SK-N-SH (cell line): ENCODE measurements around the gene ASAP3. TPM values are rescaled to one million over a fixed set of nuclear protein-coding genes. Genes with fewer than 3 reads are reported as not detected.
A peak's percentile ranks its signal among the peaks of the same experiment; 100 is the strongest.

ENCODE experiments used
- CTCF ChIA-PET: fragments of 300-600, 350-600 bp; formaldehyde crosslinking; extraction: SDS; loops from one replicate; lab custom pipeline; 2021; lab: Yijun Ruan, JAX
- POLR2A ChIA-PET: fragments of 350-600 bp; sonication (Branson Sonifier 250); formaldehyde crosslinking; extraction: SDS; loops from one replicate; lab custom pipeline; 2020; ENCODE audit warnings: antibody characterized with exemption, inconsistent platforms; lab: Yijun Ruan, JAX
- DNase-seq: peaks from one replicate; pipeline ENCODE4 v3.0.0; 2012
- H2AFZ ChIP-seq: fragments of 200-600 bp; sonication (generic); 2 replicates; pipeline ENCODE4 v1.8.1; 2016; ENCODE audit warnings: antibody characterized with exemption, mild to moderate bottlenecking, low read depth
- H3F3A ChIP-seq: fragments of 200-600 bp; sonication (generic); replicated peaks from 2 replicates; pipeline ENCODE3; 2016; ENCODE audit warnings: antibody characterized with exemption, mild to moderate bottlenecking; ENCODE audit not compliant: insufficient read depth
- H3K27ac ChIP-seq, 2 experiments: fragments of 200-500 bp in 1 of 2; fragments of 200-600 bp in 1 of 2; sonication (Bioruptor generic) in 1 of 2; sonication (generic), shearing (Covaris generic) in 1 of 2; 2 replicates each; pipeline versions ENCODE4 v1.5.1 to v1.6.1; 2014 to 2016; ENCODE audit warnings: low read depth in 2 of 2, inconsistent platforms in 1 of 2, low read length in 1 of 2, mild to moderate bottlenecking in 1 of 2, mixed read lengths in 1 of 2
- H3K27me3 ChIP-seq: fragments of 200-600 bp; sonication (generic), shearing (Covaris generic); 2 replicates; pipeline ENCODE4 v1.6.1; 2016; ENCODE audit warnings: mixed run types; ENCODE audit not compliant: insufficient read depth
- H3K36me3 ChIP-seq, 2 experiments: fragments of 200-500 bp in 1 of 2; fragments of 200-600 bp in 1 of 2; sonication (Bioruptor generic) in 1 of 2; sonication (generic) in 1 of 2; replicated peaks in 1 of 2; 2 replicates each; pipeline versions ENCODE3 to v1.5.1; 2014 to 2016; ENCODE audit warnings: low read length in 1 of 2, mild to moderate bottlenecking in 1 of 2; ENCODE audit not compliant: insufficient read depth in 2 of 2, control insufficient read depth in 1 of 2
- H3K4me1 ChIP-seq, 2 experiments: fragments of 200-500 bp in 1 of 2; fragments of 200-600 bp in 1 of 2; sonication (Bioruptor generic) in 1 of 2; sonication (generic), shearing (Covaris generic) in 1 of 2; 2 replicates each; pipeline versions ENCODE4 v1.5.1 to v1.6.1; 2014 to 2016; ENCODE audit warnings: low read depth in 1 of 2, low read length in 1 of 2, mixed run types in 1 of 2; ENCODE audit not compliant: insufficient read depth in 2 of 2, control insufficient read depth in 1 of 2
- H3K4me2 ChIP-seq: fragments of 200-600 bp; sonication (generic), shearing (Covaris generic); 2 replicates; pipeline ENCODE4 v1.6.1; 2017; ENCODE audit warnings: mixed run types
- H3K4me3 ChIP-seq, 2 experiments: fragments of 200-500 bp in 1 of 2; fragments of 200-600 bp in 1 of 2; sonication (Bioruptor generic) in 1 of 2; sonication (generic), shearing (Covaris generic) in 1 of 2; 2 replicates each; pipeline versions ENCODE4 v1.5.1 to v1.8.1; 2014 to 2016; ENCODE audit warnings: low read depth in 2 of 2, inconsistent platforms in 1 of 2, low read length in 1 of 2, mild to moderate bottlenecking in 1 of 2, mixed read lengths in 1 of 2, moderate library complexity in 1 of 2
- H3K79me2 ChIP-seq: fragments of 200-600 bp; sonication (generic); 2 replicates; pipeline ENCODE4 v1.8.1; 2017; ENCODE audit warnings: mild to moderate bottlenecking; ENCODE audit not compliant: insufficient read depth
- H3K9ac ChIP-seq: fragments of 200-600 bp; sonication (generic); 2 replicates; pipeline ENCODE4 v1.6.1; 2017; ENCODE audit warnings: mixed run types
- H3K9me2 ChIP-seq: fragments of 200-600 bp; sonication (generic); 2 replicates; pipeline ENCODE4 v1.6.1; 2017; ENCODE audit warnings: mixed run types
- H3K9me3 ChIP-seq: fragments of 200-600 bp; sonication (generic); 2 replicates; pipeline ENCODE4 v1.6.1; 2017; ENCODE audit warnings: mixed run types, mild to moderate bottlenecking, moderate library complexity
- H4K20me1 ChIP-seq: fragments of 200-600 bp; sonication (generic); 2 replicates; pipeline ENCODE4 v1.6.1; 2017; ENCODE audit warnings: mild to moderate bottlenecking, mixed run types; ENCODE audit not compliant: insufficient read depth
- CHD2 ChIP-seq: fragments of 150-350 bp; IDR thresholded peaks from 2 replicates; pipeline ENCODE4 v1.6.1; 2018; ENCODE audit warnings: low read length; ENCODE audit not compliant: partially characterized antibody
- EP300 ChIP-seq, 2 experiments: IDR thresholded peaks; 2 replicates each; pipeline versions ENCODE4 v1.4.0 to v1.6.1; 2012; ENCODE audit warnings: borderline replicate concordance in 1 of 2, low read depth in 1 of 2, low read length in 1 of 2
- FOSL2 ChIP-seq: IDR thresholded peaks from 2 replicates; pipeline ENCODE4 v1.4.0; 2012; ENCODE audit warnings: low read depth, mild to moderate bottlenecking, moderate library complexity, borderline replicate concordance
- FOXJ3 ChIP-seq: sonication (generic); formaldehyde crosslinking; IDR thresholded peaks from 2 replicates; pipeline ENCODE4 v1.5.1; 2020; ENCODE audit warnings: mild to moderate bottlenecking, missing genetic modification reagents
- FOXM1 ChIP-seq: IDR thresholded peaks from 2 replicates; pipeline ENCODE4 v1.4.0; 2012; ENCODE audit warnings: low read depth, mild to moderate bottlenecking
- GABPA ChIP-seq: IDR thresholded peaks from 2 replicates; pipeline ENCODE4 v1.4.0; 2012; ENCODE audit warnings: low read depth, mild to moderate bottlenecking
- GATA2 ChIP-seq: sonication (generic); formaldehyde crosslinking; IDR thresholded peaks from 2 replicates; pipeline ENCODE4 v1.5.0; 2020; ENCODE audit warnings: mild to moderate bottlenecking, missing genetic modification reagents
- MAX ChIP-seq: IDR thresholded peaks from 2 replicates; pipeline ENCODE4 v1.4.0; 2012; ENCODE audit warnings: low read depth
- MEF2A ChIP-seq: IDR thresholded peaks from 2 replicates; pipeline ENCODE4 v1.4.0; 2012; ENCODE audit warnings: low read depth, borderline replicate concordance
- NFIC ChIP-seq: IDR thresholded peaks from 2 replicates; pipeline ENCODE4 v1.4.0; 2012; ENCODE audit warnings: borderline replicate concordance
- NRF1 ChIP-seq: IDR thresholded peaks from 2 replicates; pipeline ENCODE4 v1.6.1; 2012; ENCODE audit warnings: low read depth, mild to moderate bottlenecking, low read length
- PBX3 ChIP-seq: IDR thresholded peaks from 2 replicates; pipeline ENCODE4; 2012
- POLR2AphosphoS5 ChIP-seq: IDR thresholded peaks from 2 replicates; pipeline ENCODE4 v1.6.1; 2012; ENCODE audit warnings: low read depth, low read length
- RAD21 ChIP-seq: IDR thresholded peaks from 2 replicates; pipeline ENCODE4 v1.6.1; 2012; ENCODE audit warnings: mild to moderate bottlenecking, low read length
- RCOR1 ChIP-seq: fragments of 150-350 bp; IDR thresholded peaks from 2 replicates; pipeline ENCODE4 v1.6.1; 2017; ENCODE audit warnings: antibody characterized with exemption, low read length
- REST ChIP-seq: IDR thresholded peaks from 2 replicates; pipeline ENCODE4 v1.6.1; 2012; ENCODE audit warnings: mild to moderate bottlenecking, low read depth, low read length, moderate library complexity
- SIN3A ChIP-seq: IDR thresholded peaks from 2 replicates; pipeline ENCODE4 v1.6.1; 2012; ENCODE audit warnings: low read depth, mild to moderate bottlenecking, low read length, moderate library complexity, borderline replicate concordance
- SMC3 ChIP-seq: IDR thresholded peaks from 2 replicates; pipeline ENCODE4 v1.6.1; 2012; ENCODE audit warnings: low read depth, low read length, improper control_type of control experiment
- TCF12 ChIP-seq: IDR thresholded peaks from 2 replicates; pipeline ENCODE4 v1.4.0; 2012
- TEAD4 ChIP-seq: IDR thresholded peaks from 2 replicates; pipeline ENCODE4 v1.4.0; 2012; ENCODE audit warnings: mild to moderate bottlenecking, borderline replicate concordance; ENCODE audit not compliant: insufficient read depth
- USF1 ChIP-seq: IDR thresholded peaks from 2 replicates; pipeline ENCODE4 v1.4.0; 2012; ENCODE audit warnings: low read depth, borderline replicate concordance
- USF2 ChIP-seq: fragments of 150-350 bp; IDR thresholded peaks from 2 replicates; pipeline ENCODE4 v1.6.1; 2017; ENCODE audit warnings: antibody characterized with exemption, low read length, low read depth, borderline replicate concordance
- YY1 ChIP-seq: IDR thresholded peaks from 2 replicates; pipeline ENCODE4 v1.4.0; 2012; ENCODE audit warnings: low read depth, mild to moderate bottlenecking
- ZBTB33 ChIP-seq: IDR thresholded peaks from 2 replicates; pipeline ENCODE4 v1.4.0; 2012; ENCODE audit warnings: low read depth, borderline replicate concordance
- WGBS: methylation state at CpG from one replicate; pipeline ENCODE4 v1.1.6; 2017; ENCODE audit warnings: low lambda C conversion rate; 5-methylcytosine and 5-hydroxymethylcytosine counted together
- polyA plus RNA-seq, 3 experiments: library from polyadenylated mRNA; depleted of rRNA; stranded (reverse); fragments of >200 nt; gene quantifications; 2 replicates each; pipeline ENCODE4 v1.2.3, GENCODE V29; 2012

ASAP3 gene
- polyA plus RNA-seq, 1 of the 3 experiments (the other 2 are of a cell fraction): 19.6 TPM

GRCh38 chr1:23423415-23424292, 60.3 kb downstream of the ASAP3 start:
- CTCF ChIA-PET: interaction anchor here (1.7 kb wide), 1 partner anchor 20 kb away, joined by 5 read pairs; no protein-coding TSS in a partner anchor
- Histone ChIP-seq H3K4me1 (peaks cover 0 to 21% of the 10 kb centered on the region in 2 experiments; a peak in 1 of 4 replicates), H3K9ac (no peak overlapping the region), H3K27me3 (no peaks in the 10 kb centered on the region), H3K27ac (peak overlapping the region in 1 of 2 experiments; percentile 3; a peak in 1 of 4 replicates), H3K79me2 (no peaks in the 10 kb centered on the region), H2AFZ (no peak overlapping the region), H3K9me3 (no peaks in the 10 kb centered on the region), H3K4me2 (no peak overlapping the region), H3K36me3 (peaks cover 0 to 7% of the 10 kb centered on the region in 2 experiments), H3F3A (no peaks in the 10 kb centered on the region), H4K20me1 (no peaks in the 10 kb centered on the region), H3K4me3 (no peak overlapping the region), H3K9me2 (no peaks in the 10 kb centered on the region)
- peak; percentile 86 for DNase-seq
- 90% methylated on average over 25 of the region's 46 CpGs for WGBS
- POLR2A ChIA-PET: interaction anchor here (0.6 kb wide), 1 partner anchor 70 kb away, joined by 3 read pairs; no protein-coding TSS in a partner anchor
- TF ChIP-seq MAX (no peak), ZBTB33 (no peak), SIN3A (no peak), PBX3 (no peak), NFIC (no peak), YY1 (no peak), RCOR1 (no peak), GABPA (no peak), TEAD4 (no peak), RAD21 (no peak), USF2 (no peak), FOXM1 (no peak), NRF1 (no peak), EP300 (IDR thresholded peaks at IDR 0.05; ENCODE audit: borderline replicate concordance in 1 of 2, low read depth in 1 of 2, low read length in 1 of 2) (peak in 1 of 2 experiments; percentile 26; a peak in 1 of 4 replicates), USF1 (no peak), TCF12 (no peak), FOXJ3 (no peak; the same call in 1 of the 2 replicates), FOSL2 (no peak), POLR2AphosphoS5 (no peak), REST (no peak), SMC3 (no peak), CHD2 (no peak), GATA2 (peak; percentile 60), MEF2A (no peak)
